PFSK-1 (cell line): ENCODE measurements around the gene XBP1.

Experiments
- FOXP2 ChIP-seq: optimal IDR thresholded peaks from 2 replicates; pipeline ENCODE3; 2011; ENCODE audit warnings: borderline replicate concordance, control low read depth, inconsistent platforms; ENCODE audit not compliant: insufficient read depth; ENCODE audit errors: extremely low read length, extremely low read depth
- REST ChIP-seq, 2 experiments: IDR thresholded peaks; 2 replicates each; pipeline versions ENCODE4 v1.6.1 to v1.8.0; 2011 to 2012; ENCODE audit warnings: low read depth in 2 of 2, low read length in 2 of 2, control low read depth in 1 of 2, inconsistent platforms in 1 of 2, mild to moderate bottlenecking in 1 of 2, moderate library complexity in 1 of 2; ENCODE audit not compliant: insufficient read depth in 1 of 2
- SIN3A ChIP-seq: IDR thresholded peaks from 2 replicates; pipeline ENCODE4 v1.6.1; 2012; ENCODE audit warnings: mild to moderate bottlenecking, low read length, moderate library complexity, borderline replicate concordance; ENCODE audit not compliant: insufficient read depth
- TAF1 ChIP-seq: IDR thresholded peaks from 2 replicates; pipeline ENCODE4 v1.6.1; 2012; ENCODE audit warnings: low read length, control low read depth, borderline replicate concordance; ENCODE audit not compliant: insufficient read depth

- TF ChIP-seq REST (IDR thresholded peaks at IDR 0.05; ENCODE audit: insufficient read depth in 1 of 2, low read depth in 2 of 2, low read length in 2 of 2) = no peak
- TF ChIP-seq TAF1 = no peak
- TF ChIP-seq FOXP2 = no peak
- no peak for TF ChIP-seq SIN3A
These were observed 20.1 kb downstream of the XBP1 start for GRCh38 chr22:28780296-28780695.
